HuH-7.5 (cell line): ENCODE data around the gene CCL11.
"Not testable (repeated sequence)": the region's sequence is repeated elsewhere in the genome, so short reads cannot be mapped to it uniquely, and the experiment has no call there.

Experiments
- DNase-seq: peaks from one replicate; pipeline ENCODE4 v3.0.0; 2011; ENCODE audit warnings: low spot score

Gene CCL11

DNA sequence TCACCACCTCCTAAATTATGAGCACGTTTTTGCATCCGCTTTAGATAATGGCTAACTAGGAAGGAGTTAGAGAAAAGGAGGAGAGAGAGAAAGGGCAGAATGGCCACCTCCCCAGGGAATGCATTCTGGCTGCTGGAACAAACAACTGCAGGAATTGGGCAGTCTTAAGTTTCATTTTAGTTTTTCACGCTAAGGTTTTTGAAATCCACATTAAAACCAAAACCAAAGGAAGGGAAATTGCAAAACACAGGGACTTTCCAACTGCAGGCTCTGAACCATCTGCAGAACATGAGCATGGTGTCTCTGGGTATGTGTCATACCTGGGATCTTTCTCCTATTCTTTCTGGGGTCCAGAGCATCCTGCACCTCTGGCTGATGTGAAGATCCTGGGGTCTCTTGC is 21.6 kb downstream of the CCL11 start:
- no peak for DNase-seq

DNA sequence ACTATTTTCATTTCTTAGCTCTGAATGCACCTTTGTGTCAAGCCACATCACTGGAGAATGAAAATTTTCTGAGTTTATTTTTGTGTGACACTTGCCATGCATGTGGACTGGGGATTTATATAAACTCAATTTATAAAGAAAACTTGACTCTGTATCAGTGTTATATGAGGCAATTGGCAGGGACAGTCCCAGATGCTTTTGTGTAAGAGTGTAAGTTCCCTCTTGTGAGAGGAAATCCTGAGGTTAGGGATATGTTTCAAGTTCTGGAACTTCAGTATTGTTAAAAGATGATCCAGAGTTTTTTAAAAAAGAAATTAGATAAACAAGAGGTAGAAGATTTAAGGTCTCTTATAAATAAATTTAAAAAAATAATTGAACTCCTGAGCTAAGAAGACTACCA is 22.8 kb downstream of the CCL11 start:
- no peak for DNase-seq

DNA sequence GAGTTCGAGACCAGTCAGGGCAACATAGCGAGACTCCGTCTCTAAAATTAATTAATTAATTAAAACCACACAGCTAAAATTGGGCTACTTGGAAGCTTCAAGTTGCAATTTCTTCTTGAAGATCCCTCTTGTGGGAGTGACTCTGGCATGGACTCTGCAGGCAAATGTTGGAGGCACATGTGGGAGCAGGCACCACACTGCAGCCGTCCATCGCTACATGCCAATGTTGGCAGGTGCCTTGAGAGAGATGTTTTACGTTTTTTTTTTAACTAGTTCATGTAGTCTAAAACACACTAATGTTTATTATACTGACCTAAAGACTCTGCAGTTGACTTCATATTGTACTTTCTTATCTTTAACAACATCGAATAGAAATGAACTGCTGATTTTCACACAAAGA is 25.7 kb downstream of the CCL11 start:
- no peak for DNase-seq

- no peak for DNase-seq
Observed at GRCh38 chr17:34312080-34312479, 26.5 kb downstream of the CCL11 start.

GRCh38 chr17:34313164-34313563 is 27.6 kb downstream of the CCL11 start:
- DNase-seq: no peak

DNA sequence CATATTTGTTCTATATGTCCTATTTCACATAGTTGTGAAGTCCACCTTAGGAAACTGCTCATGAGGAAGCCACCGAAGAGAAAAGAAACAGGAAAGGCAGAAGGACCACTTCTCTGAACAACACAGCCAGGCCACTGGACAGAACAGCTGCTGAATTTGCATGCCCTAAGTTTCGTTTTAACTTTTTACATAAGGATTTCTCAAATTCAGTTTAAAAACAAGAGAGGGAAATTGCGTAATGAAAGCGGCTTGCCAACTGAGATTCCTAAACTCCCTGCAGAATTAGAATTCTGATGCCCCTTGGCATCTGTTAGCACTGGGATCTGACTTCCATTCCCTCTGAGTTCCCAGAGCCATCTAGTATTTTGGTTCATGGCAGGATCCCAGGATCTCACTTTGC is 28.7 kb downstream of the CCL11 start:
- DNase-seq: no peak

- no peak for DNase-seq
Observed at GRCh38 chr17:34318474-34318873, 32.9 kb downstream of the CCL11 start.

- DNase-seq: no peak
Observed at GRCh38 chr17:34319039-34319483, 33.5 kb downstream of the CCL11 start, which contains the start of gene CCL8. Gene CCL8 (plus strand): TSS chr17:34319435. CDS start chr17:34319502, 67 bp downstream.

DNA sequence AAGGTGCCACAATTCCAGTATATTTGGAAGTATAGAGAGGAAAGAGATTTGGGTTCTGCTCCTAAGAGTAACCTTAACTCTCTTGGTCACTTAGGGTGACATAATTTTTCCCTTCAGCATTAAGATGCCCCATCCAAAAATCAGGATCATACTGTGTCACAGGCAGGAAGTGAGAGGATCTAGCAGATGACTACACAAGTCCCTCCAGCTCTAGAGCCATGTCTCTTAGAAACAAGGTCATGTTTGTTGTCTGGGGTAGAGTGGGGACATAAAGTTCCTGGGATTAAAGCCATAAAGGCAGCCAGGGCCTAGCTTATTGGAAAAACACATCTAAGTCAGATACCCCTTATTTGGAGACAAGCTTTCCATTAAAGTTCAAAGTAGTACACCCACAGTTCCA is 36.4 kb downstream of the CCL11 start:
- no peak for DNase-seq

- not testable (repeated sequence) for DNase-seq
Observed at GRCh38 chr17:34327580-34327979, 42.0 kb downstream of the CCL11 start.

GRCh38 chr17:34337701-34338100 is 52.2 kb downstream of the CCL11 start:
- DNase-seq: no peak
